Endodermal cell (in vitro differentiated cells): ENCODE data around the gene SLC29A4. TPM values are rescaled to one million over a fixed set of nuclear protein-coding genes. Genes with fewer than 3 reads are reported as not detected.
"Not testable (repeated sequence)": the region's sequence is repeated elsewhere in the genome, so short reads cannot be mapped to it uniquely, and the experiment has no call there.

ENCODE experiments used
- DNase-seq: peaks from one replicate; pipeline ENCODE4 v3.0.0-alpha.2; 2017
- H3K27ac ChIP-seq: 2 replicates; pipeline ENCODE4 v1.5.1; 2013; ENCODE audit warnings: mild to moderate bottlenecking, low read depth, low read length, moderate library complexity
- H3K27me3 ChIP-seq: 2 replicates; pipeline ENCODE4 v1.6.1; 2013; ENCODE audit warnings: mild to moderate bottlenecking, low read length, moderate library complexity; ENCODE audit not compliant: insufficient read depth, control insufficient read depth, poor library complexity, severe bottlenecking
- H3K36me3 ChIP-seq: 2 replicates; pipeline ENCODE4 v1.7.0; 2013; ENCODE audit warnings: mild to moderate bottlenecking, low read length, moderate library complexity; ENCODE audit not compliant: control insufficient read depth, insufficient read depth
- H3K4me1 ChIP-seq: one replicate; pipeline ENCODE4 v1.7.0; 2013; ENCODE audit warnings: low read length; ENCODE audit not compliant: control insufficient read depth, insufficient read depth
- H3K4me3 ChIP-seq: 2 replicates; pipeline ENCODE4 v1.5.1; 2013; ENCODE audit warnings: mild to moderate bottlenecking, low read length, moderate library complexity
- H3K9ac ChIP-seq: 2 replicates; pipeline ENCODE4 v1.6.1; 2013; ENCODE audit warnings: mild to moderate bottlenecking, low read length, moderate library complexity; ENCODE audit not compliant: poor library complexity, severe bottlenecking; ENCODE audit errors: extremely low read depth
- H3K9me3 ChIP-seq: 2 replicates; pipeline ENCODE4 v1.6.1; 2013; ENCODE audit warnings: mild to moderate bottlenecking, low read length, moderate library complexity; ENCODE audit not compliant: control insufficient read depth
- H3K27ac Mint-ChIP-seq: 2 replicates; pipeline ENCODE4 v1.8.0; 2020; ENCODE audit warnings: mixed read lengths
- H3K27me3 Mint-ChIP-seq: 2 replicates; pipeline ENCODE4 v1.8.0; 2021; ENCODE audit warnings: mild to moderate bottlenecking, mixed read lengths; ENCODE audit not compliant: insufficient read depth
- H3K36me3 Mint-ChIP-seq: 2 replicates; pipeline ENCODE4 v1.8.0; 2020; ENCODE audit warnings: low read depth, mixed read lengths
- H3K4me1 Mint-ChIP-seq: 2 replicates; pipeline ENCODE4 v1.8.0; 2020; ENCODE audit warnings: mixed read lengths
- H3K4me3 Mint-ChIP-seq: 2 replicates; pipeline ENCODE4 v1.8.0; 2020; ENCODE audit warnings: mild to moderate bottlenecking, moderate library complexity, mixed read lengths
- H3K9me3 Mint-ChIP-seq: 2 replicates; pipeline ENCODE4 v1.8.0; 2020; ENCODE audit warnings: mild to moderate bottlenecking, mixed read lengths
- CTCF ChIP-seq: fragments of 200-600 bp; sonication (generic); conservative IDR thresholded peaks from 2 replicates; pipeline ENCODE4 v1.5.0; 2021; ENCODE audit warnings: antibody characterized with exemption, mild to moderate bottlenecking
- WGBS, 2 experiments: methylation state at CpG; one replicate each; pipeline versions ENCODE4 v1.1.5 to v1.1.7; 2013; ENCODE audit warnings: missing lambda C conversion rate in 2 of 2, mixed read lengths in 1 of 2; ENCODE audit not compliant: insufficient coverage in 1 of 2, insufficient read length in 1 of 2; 5-methylcytosine and 5-hydroxymethylcytosine counted together
- total RNA-seq, 2 donors: library from RNA; stranded (reverse); fragmentation: NEBNext Ultra II Directional in 1 of 2; extraction: Animal tissue kit (Norgen Biotek cat#: 25700) in 1 of 2; gene quantifications; 2 replicates in 1 of 2; 3 replicates in 1 of 2; pipeline ENCODE4 v1.2.1, GENCODE V29; 2021

Gene SLC29A4
- total RNA-seq, 2 donors from 2014 or later: 15.0 to 23.8 TPM

GRCh38 chr7:5309146-5309545 lies 26.4 kb downstream of the SLC29A4 start:
- H3K9me3 Mint-ChIP-seq: no peaks in the 10 kb centered on the region

GRCh38 chr7:5310822-5311405 lies 28.2 kb downstream of the SLC29A4 start:
- H3K9me3 Mint-ChIP-seq: no peaks in the 10 kb centered on the region
- H3K4me1 Mint-ChIP-seq: no peaks in the 10 kb centered on the region
- Histone ChIP-seq H3K27me3 (no peaks in the 10 kb centered on the region), H3K9me3 (no peaks in the 10 kb centered on the region), H3K36me3 (peaks cover 39% of the 10 kb centered on the region), H3K4me3 (no peak overlapping the region), H3K9ac (no peak overlapping the region), H3K4me1 (no peaks in the 10 kb centered on the region), H3K27ac (no peak overlapping the region)
- DNase-seq: peak; percentile 42
- peaks cover 48% of the 10 kb centered on the region for H3K36me3 Mint-ChIP-seq
- 95 to 97% methylated on average over 15 to 16 of the region's 16 CpGs for WGBS, 2 experiments
- no peak overlapping the region for H3K4me3 Mint-ChIP-seq
- no peaks in the 10 kb centered on the region for H3K27me3 Mint-ChIP-seq
- H3K27ac Mint-ChIP-seq: no peak overlapping the region
- no peak for TF ChIP-seq CTCF

More at GRCh38 chr7:5309146-5309545, 26.4 kb downstream of the SLC29A4 start:
- H3K9me3 ChIP-seq: no peaks in the 10 kb centered on the region
- Mint-ChIP-seq H3K27me3 (no peaks in the 10 kb centered on the region), H3K4me3 (no peak overlapping the region), H3K36me3 (peaks cover 41% of the 10 kb centered on the region), H3K27ac (no peak overlapping the region), H3K4me1 (no peaks in the 10 kb centered on the region)
- WGBS, 2 experiments: 94 to 98% methylated on average over 18 to 25 of the region's 25 CpGs
- peaks cover 29% of the 10 kb centered on the region for H3K36me3 ChIP-seq
- H3K9ac ChIP-seq: no peak overlapping the region
- no peaks in the 10 kb centered on the region for H3K27me3 ChIP-seq
- H3K4me3 ChIP-seq: no peak overlapping the region
- no peak for DNase-seq
- H3K27ac ChIP-seq: no peak overlapping the region
- H3K4me1 ChIP-seq: no peaks in the 10 kb centered on the region
- TF ChIP-seq CTCF: no peak

GRCh38 chr7:5312276-5313070 lies 29.7 kb downstream of the SLC29A4 start:
- not testable (repeated sequence) for H3K27ac ChIP-seq, H3K9me3 ChIP-seq, H3K27ac Mint-ChIP-seq, H3K27me3 Mint-ChIP-seq, H3K9me3 Mint-ChIP-seq, H3K27me3 ChIP-seq, H3K4me3 ChIP-seq, H3K4me1 ChIP-seq, H3K4me1 Mint-ChIP-seq, H3K4me3 Mint-ChIP-seq, H3K9ac ChIP-seq
- peaks cover 47% of the 10 kb centered on the region for H3K36me3 Mint-ChIP-seq
- DNase-seq: peak; percentile 32
- peaks cover 39% of the 10 kb centered on the region for H3K36me3 ChIP-seq
- 95 to 100% methylated on average over 10 to 30 of the region's 46 CpGs for WGBS, 2 experiments

- H3K9me3 ChIP-seq, H3K27me3 Mint-ChIP-seq: not testable (repeated sequence)
- peak; percentile 44 for DNase-seq
These were observed 30.5 kb downstream of the SLC29A4 start for GRCh38 chr7:5313076-5313885.

More at GRCh38 chr7:5313076-5313885, 30.5 kb downstream of the SLC29A4 start:
- H3K4me1 Mint-ChIP-seq, H3K9me3 Mint-ChIP-seq, H3K4me3 Mint-ChIP-seq, H3K9ac ChIP-seq, H3K27ac Mint-ChIP-seq, H3K4me3 ChIP-seq, H3K4me1 ChIP-seq, H3K27me3 ChIP-seq, H3K27ac ChIP-seq: not testable (repeated sequence)
- H3K36me3 Mint-ChIP-seq: peaks cover 47% of the 10 kb centered on the region
- peaks cover 35% of the 10 kb centered on the region for H3K36me3 ChIP-seq
- WGBS, 2 experiments: 96 to 97% methylated on average over 17 to 46 of the region's 48 CpGs
